HG03558 (cell line): ENCODE results near the gene TMEM163.
"Not testable (repeated sequence)": the region's sequence is repeated elsewhere in the genome, so short reads cannot be mapped to it uniquely, and the experiment has no call there.

Experiments used
- ATAC-seq: cut with Tn5 transposase; IDR thresholded peaks from one replicate; pipeline ENCODE4 v1.9.1; 2021; ENCODE audit warnings: moderate number of reproducible peaks; ENCODE audit not compliant: unreplicated experiment; ENCODE audit errors: extremely low read depth

TMEM163 gene

DNA sequence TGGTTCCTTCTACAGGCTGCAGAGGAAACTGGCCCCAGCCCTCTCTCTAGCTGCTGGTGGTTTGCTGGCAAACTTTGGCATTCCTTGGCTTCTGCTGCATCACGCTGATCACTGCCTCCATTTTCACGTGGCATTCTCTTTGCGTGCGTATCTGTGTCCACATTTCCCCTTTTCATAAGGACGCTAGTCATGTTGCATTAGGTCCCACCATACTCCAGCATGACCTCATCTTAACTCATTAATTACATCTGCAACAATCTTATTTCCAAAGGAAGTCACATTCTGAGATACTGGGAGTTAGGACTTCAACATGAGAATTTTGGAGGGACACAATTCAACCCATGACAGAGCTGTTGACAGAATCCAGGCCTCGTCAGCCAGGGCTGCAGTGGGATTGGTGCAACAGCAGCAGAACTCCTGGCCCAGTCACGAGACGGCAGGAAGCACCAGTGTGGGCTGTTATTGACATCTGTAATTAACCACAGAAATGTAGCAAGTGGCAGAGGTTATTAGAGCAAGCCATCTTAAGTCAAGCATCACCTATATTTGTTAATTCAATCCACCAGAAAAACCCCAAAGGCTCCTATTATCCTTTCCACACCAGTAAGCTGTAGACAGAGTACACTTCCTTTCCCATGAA is 132.4 kb downstream of the TMEM163 start:
- ATAC-seq, result no peak

DNA sequence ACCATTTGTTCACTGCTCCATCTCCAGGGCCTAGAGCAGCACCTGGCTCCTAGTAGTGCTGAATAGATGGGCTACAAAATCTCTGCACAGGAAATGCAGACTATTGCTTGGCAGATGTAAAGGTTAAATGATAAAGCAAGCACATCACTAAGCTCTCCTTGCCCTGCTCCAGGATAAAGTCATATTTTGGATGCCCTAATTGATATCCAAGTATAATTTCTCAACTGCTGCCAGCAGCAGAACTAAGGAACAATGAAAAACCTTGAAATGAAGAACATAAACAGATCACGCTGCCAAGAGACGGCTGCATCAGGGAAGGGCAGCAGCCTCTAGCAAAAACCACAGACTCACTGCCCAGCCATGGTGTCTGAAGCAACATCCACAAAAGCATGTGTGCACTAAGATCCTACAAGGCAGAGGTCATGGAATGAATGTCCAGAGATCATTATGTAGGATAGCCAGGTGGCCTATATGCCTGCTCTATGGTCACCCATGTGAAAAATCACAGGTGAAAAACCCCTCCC is 134.7 kb downstream of the TMEM163 start:
- no peak for ATAC-seq

DNA sequence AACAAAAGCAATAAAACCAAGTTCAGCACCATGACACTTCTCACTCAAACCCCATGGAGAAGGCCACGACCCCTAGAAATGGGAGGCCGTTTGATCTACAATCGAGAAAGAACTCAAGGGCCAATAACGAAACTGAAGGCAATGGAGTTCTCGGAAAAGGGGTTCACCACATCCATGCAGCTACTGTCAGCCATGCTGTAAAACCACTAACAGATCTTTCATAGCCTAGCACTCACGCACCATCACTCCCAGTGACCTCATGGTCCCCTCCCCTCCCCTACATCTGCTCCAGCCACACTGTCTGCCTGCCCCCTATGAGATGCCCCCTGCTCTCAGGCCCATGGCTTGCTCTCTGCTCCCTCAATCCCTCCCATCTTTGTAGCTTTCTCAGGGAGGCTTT is 135.3 kb downstream of the TMEM163 start:
- no peak for ATAC-seq

GRCh38 chr2:134582547-134582899 is 136.3 kb downstream of the TMEM163 start:
- no peak for ATAC-seq

- peak; percentile 74 for ATAC-seq
Measured at GRCh38 chr2:134581877-134582546, 136.8 kb downstream of the TMEM163 start.

DNA sequence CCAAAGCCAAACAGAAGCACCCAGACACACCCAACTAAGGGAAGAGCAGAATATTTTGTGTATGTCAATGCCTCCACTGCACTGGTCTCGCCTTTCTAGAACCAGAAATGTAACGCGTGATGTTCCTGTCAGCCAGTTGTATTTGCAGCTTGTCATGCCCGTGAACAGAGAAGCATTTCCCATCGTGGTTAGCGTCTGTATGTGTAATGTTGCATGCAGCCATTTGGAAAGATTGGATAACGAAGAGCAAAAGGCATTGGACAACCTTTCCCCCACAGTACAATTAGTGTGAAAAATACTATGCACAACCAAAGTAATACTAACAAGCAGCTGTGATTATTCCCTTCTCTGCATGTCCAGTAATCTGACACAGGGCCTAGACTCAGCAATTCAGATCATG is 140.5 kb downstream of the TMEM163 start:
- ATAC-seq, result no peak

- no peak for ATAC-seq
Measured at GRCh38 chr2:134576478-134576877, 142.3 kb downstream of the TMEM163 start.

DNA sequence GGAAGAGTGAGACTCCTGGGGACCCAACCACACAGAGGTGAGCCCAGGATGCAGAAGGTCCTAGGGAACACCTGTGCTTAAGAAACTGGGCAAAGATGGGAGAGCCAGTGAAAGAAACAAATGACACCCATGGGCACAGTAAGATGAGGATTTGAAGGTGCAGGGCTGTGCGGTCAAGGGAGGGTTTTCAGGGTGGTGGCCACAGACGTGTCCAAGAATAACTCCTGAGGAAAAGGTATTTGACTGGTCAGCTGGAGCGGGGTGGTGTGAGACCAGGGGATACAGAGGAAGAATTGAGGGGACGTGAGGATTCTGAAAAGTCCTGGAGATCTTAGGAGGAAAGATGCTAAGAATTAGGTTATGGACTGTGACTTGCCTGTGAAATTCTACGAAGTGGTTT is 142.9 kb downstream of the TMEM163 start:
- ATAC-seq, result no peak

GRCh38 chr2:134574611-134575330 is 144.0 kb downstream of the TMEM163 start:
- ATAC-seq, result no peak

DNA sequence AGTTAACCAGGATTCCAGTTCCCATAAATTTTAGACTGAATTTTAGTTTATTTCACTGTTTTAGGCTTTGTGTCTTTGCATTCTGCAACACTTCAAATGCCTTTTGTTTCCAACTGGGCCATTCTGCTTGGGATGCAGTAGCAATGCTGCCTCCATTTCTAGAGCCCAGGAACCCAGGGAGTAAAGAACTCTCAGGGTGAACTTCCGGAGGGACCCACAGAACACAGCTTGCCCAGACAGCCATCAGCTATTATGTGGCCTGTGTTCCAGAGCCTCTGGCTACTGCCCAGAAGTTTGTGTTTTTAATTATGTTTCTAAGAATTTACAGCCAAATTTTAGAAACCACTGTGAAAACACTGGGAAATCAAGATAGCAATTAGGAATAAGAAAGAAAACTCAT is 145.1 kb downstream of the TMEM163 start:
- no peak for ATAC-seq

DNA sequence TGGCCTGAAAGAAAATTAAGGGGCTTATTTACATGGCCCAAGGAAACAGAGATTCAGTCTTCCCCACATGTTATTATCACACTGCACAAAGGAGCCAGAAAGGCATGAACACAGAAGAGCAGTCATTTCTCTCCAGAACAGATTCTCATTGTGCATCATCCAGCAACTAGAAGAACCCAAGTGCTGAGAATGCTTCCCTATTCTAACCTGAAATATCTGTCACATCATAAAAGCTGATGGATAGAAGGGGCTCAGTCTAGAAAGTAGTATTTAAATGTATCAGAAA is 145.8 kb downstream of the TMEM163 start:
- no peak for ATAC-seq

DNA sequence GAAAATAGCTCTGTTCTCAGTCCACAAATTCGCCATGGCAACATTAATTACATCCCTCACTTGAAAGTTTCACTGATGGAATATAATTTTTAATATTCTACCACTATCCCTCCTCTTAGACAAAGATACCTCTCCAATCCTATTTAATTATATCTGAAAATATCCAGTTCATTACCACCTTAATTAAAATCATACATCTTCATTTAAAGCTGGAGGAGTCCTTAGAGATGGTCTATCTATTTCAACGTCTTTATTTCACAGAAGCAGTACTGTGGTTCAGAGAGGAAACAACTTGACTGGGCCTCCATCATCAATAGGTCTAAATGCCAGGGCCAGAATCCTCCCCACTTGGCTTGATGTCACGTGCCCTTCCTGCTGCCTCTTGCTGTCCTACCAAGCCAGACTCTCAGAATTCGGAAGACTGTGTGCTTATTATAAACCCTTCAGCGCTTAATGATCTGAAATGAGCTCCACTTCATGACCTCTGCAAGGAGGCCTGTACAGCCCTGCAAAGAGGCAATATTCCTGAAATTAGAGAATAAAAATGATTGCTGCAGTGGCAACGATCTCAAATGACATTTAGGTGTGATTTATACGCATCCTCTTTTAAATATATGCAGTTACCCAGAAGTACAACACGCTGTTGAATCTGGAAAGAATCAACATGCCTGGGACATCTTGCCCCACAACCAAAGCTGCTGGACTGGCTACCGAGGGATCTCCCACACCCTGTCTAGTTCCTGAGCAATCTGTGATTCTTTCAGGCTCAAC is 146.3 kb downstream of the TMEM163 start:
- no peak for ATAC-seq

DNA sequence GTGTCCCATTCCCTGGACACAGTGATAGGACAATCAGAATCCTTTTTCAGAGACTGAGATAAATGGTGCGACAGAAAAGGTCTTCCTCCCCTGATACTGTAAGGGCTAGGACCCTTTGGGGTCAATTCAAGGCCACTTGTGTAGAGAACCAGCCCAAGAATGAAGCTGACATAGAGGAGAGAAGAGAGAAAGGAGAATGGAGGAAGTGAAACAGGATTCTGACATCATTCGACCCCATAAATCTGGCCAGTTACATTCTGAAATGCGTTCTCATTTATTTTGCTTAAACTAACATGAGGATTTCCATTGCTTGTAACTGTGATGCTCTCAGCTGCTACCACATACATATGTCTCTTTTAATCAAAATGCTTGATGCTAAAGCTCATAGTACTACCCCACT is 148.1 kb downstream of the TMEM163 start:
- no peak for ATAC-seq

GRCh38 chr2:134568413-134568812 is 150.4 kb downstream of the TMEM163 start:
- ATAC-seq, result no peak

DNA sequence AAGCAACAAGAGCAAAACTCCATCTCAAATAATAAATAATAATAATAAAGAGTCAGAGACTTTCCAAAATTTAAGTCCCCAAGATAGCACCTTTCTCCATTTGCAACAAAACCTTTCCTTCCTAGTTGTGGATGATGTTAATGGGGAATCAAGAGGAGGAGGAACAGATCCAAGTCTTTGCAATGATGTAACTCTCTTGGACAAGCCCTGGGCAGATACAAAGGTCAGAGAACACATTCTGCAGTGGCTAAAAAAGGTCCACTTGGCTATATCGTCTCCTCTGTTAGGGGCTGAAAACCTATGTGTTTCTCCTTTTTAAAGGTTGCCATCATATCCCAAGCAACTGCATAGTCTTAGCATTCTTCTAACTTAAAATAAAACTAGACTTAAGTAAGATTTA is 151.1 kb downstream of the TMEM163 start:
- no peak for ATAC-seq

- not testable (repeated sequence) for ATAC-seq
Measured at GRCh38 chr2:134564955-134565354, 153.8 kb downstream of the TMEM163 start.

DNA sequence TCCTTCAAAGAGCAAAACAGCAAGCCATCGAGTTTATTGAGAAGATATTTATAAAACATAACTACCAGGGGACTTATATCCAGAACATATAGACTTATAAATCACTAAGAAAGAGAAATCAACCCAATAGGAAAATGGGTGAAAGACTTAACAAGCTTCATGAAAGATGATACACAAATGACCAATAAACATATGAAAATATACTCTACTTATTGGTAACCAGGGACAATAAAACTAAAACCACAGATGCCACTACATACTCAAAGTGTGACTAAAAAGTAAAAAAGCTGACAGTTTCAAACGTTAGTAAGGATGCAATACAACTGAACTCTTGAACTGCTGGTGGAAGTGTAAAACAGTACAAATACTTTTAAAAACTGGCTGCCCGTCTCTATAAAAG is 154.3 kb downstream of the TMEM163 start:
- ATAC-seq, result peak; percentile 70

GRCh38 chr2:134558208-134558830 is 160.5 kb downstream of the TMEM163 start:
- no peak for ATAC-seq

GRCh38 chr2:134555411-134555810 is 163.4 kb downstream of the TMEM163 start:
- no peak for ATAC-seq

GRCh38 chr2:134553657-134554056 is 165.1 kb downstream of the TMEM163 start:
- ATAC-seq, result no peak
